Ovary (tissue), 9 donors: ENCODE results near the gene CSF1R. TPM values are rescaled to one million over a fixed set of nuclear protein-coding genes. Genes with fewer than 3 reads are reported as not detected.

Experiments used
- DNase-seq, 5 donors: peaks; one replicate each; pipeline ENCODE4 v3.0.0-alpha.2; 2019 to 2020
- H3K27ac ChIP-seq, 2 donors: fragments of 200-600 bp; one replicate each; pipeline versions ENCODE4 v1.5.1 to v1.8.0; 2019 to 2022
- H3K27me3 ChIP-seq: fragments of 200-600 bp; one replicate; pipeline ENCODE4 v1.8.0; 2022
- H3K36me3 ChIP-seq: fragments of 200-600 bp; sonication (generic); one replicate; pipeline ENCODE4 v1.5.1; 2019
- H3K4me1 ChIP-seq: one replicate; pipeline ENCODE4 v1.8.1; 2013; ENCODE audit warnings: mild to moderate bottlenecking, moderate library complexity; ENCODE audit not compliant: insufficient read depth
- H3K4me3 ChIP-seq: fragments of 200-600 bp; sonication (generic); one replicate; pipeline ENCODE4 v1.5.1; 2017
- H3K9me3 ChIP-seq, 2 donors: fragments of 200-600 bp in 1 of 2; sonication (generic) in 1 of 2; one replicate each; pipeline versions ENCODE4 v1.5.1 to v1.8.1; 2013 to 2019; ENCODE audit warnings: mild to moderate bottlenecking in 1 of 2, moderate library complexity in 1 of 2
- CTCF ChIP-seq, 3 donors: fragments of 450-650 bp in 2 of 3; fragments of 200-600 bp in 1 of 3; IDR thresholded peaks; one replicate each; pipeline versions ENCODE4 v1.5.1 to v1.8.0; 2016 to 2022; ENCODE audit warnings: antibody characterized with exemption in 3 of 3, mild to moderate bottlenecking in 1 of 3
- EP300 ChIP-seq: sonication (generic); formaldehyde crosslinking; IDR thresholded peaks from one replicate; pipeline ENCODE4 v1.6.1; 2017; ENCODE audit warnings: antibody characterized with exemption
- POLR2A ChIP-seq: fragments of 450-650 bp; IDR thresholded peaks from one replicate; pipeline ENCODE4 v1.6.1; 2017; ENCODE audit warnings: antibody characterized with exemption, mild to moderate bottlenecking, moderate library complexity
- WGBS, 3 donors: extraction: QIAGEN DNeasy Blood & Tissue Kit in 1 of 3; methylation state at CpG; one replicate each; pipeline versions ENCODE4 v1.1.5 to v1.1.7; 2013 to 2017; 5-methylcytosine and 5-hydroxymethylcytosine counted together
- intact Hi-C, 4 donors: fragments of 100-400 bp; cut with DNase I; formaldehyde crosslinking; loops; one replicate each; pipeline versions ENCODE4 v1.11.0 to v1.15.1; 2022 to 2023
- polyA plus RNA-seq, 2 donors: library from polyadenylated mRNA; stranded (reverse); fragments of 200-250 nt in 1 of 2; fragments of 350-450 nt in 1 of 2; fragmentation: Illumina TruSeq in 1 of 2; extraction: RNeasy Lipid Tissue Mini Kit (QIAGEN cat#74804) in 1 of 2; gene quantifications; one replicate each; pipeline ENCODE4 v1.2.3, GENCODE V29; 2013 to 2014
- total RNA-seq, 7 donors: library from RNA; depleted of rRNA in 2 of 7; stranded (reverse); fragments of >200 nt in 2 of 7; fragmentation: NEBNext Ultra II Directional in 3 of 7; extraction: Animal tissue kit (Norgen Biotek cat#: 25700) in 3 of 7; gene quantifications; one replicate each; pipeline versions ENCODE4 v1.1.0 to v1.2.4, GENCODE V29; 2016 to 2023
- donor health status: DM: no; HTN: no; CAD: no; lungs with moderate emphysema.
- donor health status: DM: no; HTN: no; CAD: no.
- donor health status: Bipolar disorder and iron deficiency.
- donor health status: DM: yes; HTN: yes; CAD: no.
- donor health status: DM: no; HTN: no; CAD: no.
- donor health status: DM: yes; HTN: yes; CAD: no.

The CSF1R gene
- total and polyA plus RNA-seq, 9 donors = 7.6 to 41.9 (median 16.4) TPM

GRCh38 chr5:150133581-150134197, 47.3 kb upstream of the CSF1R start:
- 66 to 74% (median 73%) methylated on average over 16 of the region's 16 CpGs for WGBS, 3 donors
- intact Hi-C loops = loop anchor here (5.0 to 10.0 kb wide), 5 partner anchors 34 to 311 kb away; partner anchors contain the start of genes CDX1 (in 2 of the 4), RPS14 (in 1 of the 4) and TCOF1 (in 1 of the 4)
- Histone ChIP-seq H3K27ac (peak overlapping the region in 1 of 2 donors; percentile 59), H3K4me3 (no peak overlapping the region), H3K36me3 (no peaks in the 10 kb centered on the region), H3K4me1 (peaks cover 34% of the 10 kb centered on the region), H3K27me3 (no peaks in the 10 kb centered on the region), H3K9me3 (no peaks in the 10 kb centered on the region)
- peak in 1 of 5 donors; percentile 20 for DNase-seq
- TF ChIP-seq EP300 (no peak), CTCF (IDR thresholded peaks at IDR 0.05) (no peak), POLR2A (no peak)

- Histone ChIP-seq H3K27me3 (no peaks in the 10 kb centered on the region), H3K36me3 (no peaks in the 10 kb centered on the region), H3K9me3 (no peaks in the 10 kb centered on the region), H3K4me1 (peaks cover 26% of the 10 kb centered on the region), H3K4me3 (no peak overlapping the region), H3K27ac (peak overlapping the region in 1 of 2 donors; percentile 59)
- WGBS, 3 donors = 83 to 88% (median 85%) methylated on average over 22 of the region's 22 CpGs
- DNase-seq = peak in 1 of 5 donors; percentile 47
- intact Hi-C loops = loop anchor here (5.0 to 10.0 kb wide), 5 partner anchors 35 to 312 kb away; partner anchors contain the start of genes CDX1 (in 2 of the 4), RPS14 (in 1 of the 4) and TCOF1 (in 1 of the 4)
- no peak for TF ChIP-seq CTCF (IDR thresholded peaks at IDR 0.05)
- TF ChIP-seq POLR2A = no peak
- no peak for TF ChIP-seq EP300
Observed at GRCh38 chr5:150132740-150133139, 46.4 kb upstream of the CSF1R start.

GRCh38 chr5:150131978-150132694, 45.8 kb upstream of the CSF1R start:
- H3K36me3 ChIP-seq = no peaks in the 10 kb centered on the region
- H3K9me3 ChIP-seq = no peaks in the 10 kb centered on the region
- WGBS, 3 donors = 29 to 40% (median 31%) methylated on average over 12 of the region's 12 CpGs
- H3K27ac ChIP-seq = peak overlapping the region in 1 of 2 donors; percentile 59
- H3K27me3 ChIP-seq = no peaks in the 10 kb centered on the region
- peak in 1 of 5 donors; percentile 48 for DNase-seq
- H3K4me3 ChIP-seq = no peak overlapping the region
- H3K4me1 ChIP-seq = peaks cover 21% of the 10 kb centered on the region
- TF ChIP-seq EP300 (no peak), POLR2A (no peak), CTCF (IDR thresholded peaks at IDR 0.05) (no peak)
- intact Hi-C loops = loop anchor here (2.0 to 10.0 kb wide), 7 partner anchors 35 to 313 kb away; partner anchors contain the start of genes CDX1 (in 2 of the 4), RPS14 (in 1 of the 4) and TCOF1 (in 1 of the 4)

GRCh38 chr5:150131461-150131860, 45.1 kb upstream of the CSF1R start:
- peak overlapping the region in 1 of 2 donors; percentile 59 for H3K27ac ChIP-seq
- 71 to 79% (median 76%) methylated on average over 4 of the region's 4 CpGs for WGBS, 3 donors
- intact Hi-C loops = loop anchor here (2.0 to 10.0 kb wide), 7 partner anchors 36 to 313 kb away; partner anchors contain the start of genes CDX1 (in 2 of the 4), RPS14 (in 1 of the 4) and TCOF1 (in 1 of the 4)

More at GRCh38 chr5:150131461-150131860, 45.1 kb upstream of the CSF1R start:
- Histone ChIP-seq H3K9me3 (no peaks in the 10 kb centered on the region), H3K4me3 (no peak overlapping the region), H3K27me3 (no peaks in the 10 kb centered on the region), H3K36me3 (no peaks in the 10 kb centered on the region), H3K4me1 (peaks cover 16% of the 10 kb centered on the region)
- no peak for DNase-seq
- TF ChIP-seq EP300 = no peak
- no peak for TF ChIP-seq CTCF (IDR thresholded peaks at IDR 0.05)
- no peak for TF ChIP-seq POLR2A
